Heart right ventricle (tissue), 16 donors: ENCODE results near the gene SELENBP1. TPM values are rescaled to one million over a fixed set of nuclear protein-coding genes. Genes with fewer than 3 reads are reported as not detected.

ENCODE experiments used
- ATAC-seq, 8 donors: fragments of 200-7000 bp; cut with Tn5 transposase; one replicate each; pipeline ENCODE4 v1.9.1; 2020; ENCODE audit warnings: mild to moderate bottlenecking in 8 of 8, moderate library complexity in 8 of 8, moderate number of reproducible peaks in 1 of 8
- DNase-seq, 2 donors: peaks; one replicate each; pipeline ENCODE4 v3.0.0-alpha.2; 2020
- H3K27ac ChIP-seq, 10 donors: fragments of 200-600 bp; sonication (generic) in 2 of 10; one replicate each; pipeline versions ENCODE4 v1.5.0 to v1.8.0; 2020 to 2022; ENCODE audit warnings: mild to moderate bottlenecking in 3 of 10
- H3K27me3 ChIP-seq, 7 donors: fragments of 200-600 bp; one replicate each; pipeline ENCODE4 v1.8.0; 2021 to 2022; ENCODE audit warnings: mild to moderate bottlenecking in 2 of 7
- H3K36me3 ChIP-seq, 9 donors: fragments of 200-600 bp; sonication (generic) in 1 of 9; one replicate each; pipeline versions ENCODE4 v1.5.0 to v1.8.0; 2020 to 2022; ENCODE audit warnings: mild to moderate bottlenecking in 2 of 9
- H3K4me1 ChIP-seq, 9 donors: fragments of 200-600 bp; sonication (generic) in 1 of 9; one replicate each; pipeline versions ENCODE4 v1.5.0 to v1.8.0; 2020 to 2022; ENCODE audit warnings: mild to moderate bottlenecking in 4 of 9
- H3K4me3 ChIP-seq, 10 donors: fragments of 200-600 bp; sonication (generic) in 2 of 10; one replicate each; pipeline versions ENCODE4 v1.5.0 to v1.8.0; 2020 to 2022; ENCODE audit warnings: mild to moderate bottlenecking in 7 of 10, moderate library complexity in 2 of 10
- H3K9me3 ChIP-seq, 11 donors: fragments of 200-600 bp in 10 of 11; sonication (generic) in 2 of 11; one replicate each; pipeline versions ENCODE4 v1.5.0 to v1.8.0; 2013 to 2022; ENCODE audit warnings: mild to moderate bottlenecking in 2 of 11, control low read depth in 1 of 11, moderate library complexity in 1 of 11
- WGBS, 2 donors: extraction: QIAGEN DNeasy Blood & Tissue Kit; methylation state at CpG; one replicate each; pipeline ENCODE4 v1.1.7; 2013; ENCODE audit warnings: inconsistent platforms in 1 of 2; 5-methylcytosine and 5-hydroxymethylcytosine counted together
- intact Hi-C, 10 donors: fragments of 100-400 bp; cut with DNase I; formaldehyde crosslinking; loops; one replicate each; pipeline versions ENCODE4 v1.11.1 to v1.14.2; 2022
- polyA plus RNA-seq, 2 donors: library from polyadenylated mRNA; stranded (reverse); fragments of 200-250 nt; gene quantifications; one replicate each; pipeline ENCODE4 v1.2.3, GENCODE V29; 2013
- total RNA-seq, 10 donors: library from RNA; stranded (reverse); fragmentation: NEBNext Ultra II Directional in 3 of 10; extraction: Animal tissue kit (Norgen Biotek cat#: 25700) in 3 of 10; gene quantifications; one replicate each; pipeline versions ENCODE4 v1.2.1 to v1.2.4, GENCODE V29; 2021 to 2023
- TF ChIP-seq, protein P1 (sequence below), 9 donors: fragments of 200-600 bp; sonication (generic) in 2 of 9; IDR thresholded peaks; one replicate each; pipeline versions ENCODE4 v1.5.0 to v1.8.0; 2021 to 2022; ENCODE audit warnings: antibody characterized with exemption in 9 of 9, mild to moderate bottlenecking in 5 of 9, moderate library complexity in 1 of 9
- donor health status: Arrhythmogenic right ventricular cardiomyopathy.
- donor health status: ischemic (EF 13 %, LVEDD 7.1; RV severe dilation, severe dysfunction).
- donor health status: healthy with polysubstance abuse.
- donor health status: DM: no; HTN: yes; CAD: no.
- donor health status: DM: no; HTN: no; CAD: no.
- donor health status: ischemic (EF 25% LVEDD 6.9; RV normal size, moderate dysfunction).
- donor health status: ischemic (EF 25% LVEDD 5.7; RV mildly dilated, moderate dysfunction).
- donor health status: healthy.
- donor health status: DM: yes; HTN: yes; CAD: no.
- donor health status: Ischemic cardiomyopathy.
- donor health status: ischemic (EF 35%, LVEDD 5.7; RV mildly dilated, moderate dysfunction).
- donor health status: nonischemic (EF 11% LVEDD 7.7; RV severe dilation, severe dysfunction).
- donor health status: DM: yes; HTN: yes; CAD: no.
- donor health status: PGD.
- donor health status: ischemic (EF 29% LVEDD 5.4; RV normal size, mild dysfunction).
- donor health status: nonischemic (EF 23%, LVEDD 6.1; RV moderate dilation, normal function).

Gene SELENBP1
- total and polyA plus RNA-seq, 12 donors, result 20.7 to 112 (median 56.2) TPM

DNA sequence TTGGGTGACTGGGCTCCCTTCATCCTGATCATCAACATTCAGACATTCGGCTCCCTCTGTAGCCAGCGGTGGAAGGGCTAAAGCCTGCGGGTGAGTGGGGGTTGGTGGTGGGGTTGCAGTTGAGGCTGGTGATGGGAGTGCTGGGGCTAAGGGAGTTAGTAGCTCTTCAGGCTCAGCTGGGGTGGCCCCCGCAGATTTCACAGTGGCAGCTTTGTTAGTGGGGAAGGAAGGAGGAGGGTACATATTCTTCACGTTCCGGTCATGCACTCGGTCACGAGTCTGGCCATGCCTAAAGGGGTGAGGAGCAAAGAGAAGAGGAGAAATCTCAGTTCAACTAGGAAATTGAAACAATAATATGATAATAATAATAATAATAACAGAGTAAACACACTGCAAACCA is 33.7 kb upstream of the SELENBP1 start:
- WGBS, 2 donors, result 83 to 87% methylated on average over 8 of the region's 8 CpGs

DNA sequence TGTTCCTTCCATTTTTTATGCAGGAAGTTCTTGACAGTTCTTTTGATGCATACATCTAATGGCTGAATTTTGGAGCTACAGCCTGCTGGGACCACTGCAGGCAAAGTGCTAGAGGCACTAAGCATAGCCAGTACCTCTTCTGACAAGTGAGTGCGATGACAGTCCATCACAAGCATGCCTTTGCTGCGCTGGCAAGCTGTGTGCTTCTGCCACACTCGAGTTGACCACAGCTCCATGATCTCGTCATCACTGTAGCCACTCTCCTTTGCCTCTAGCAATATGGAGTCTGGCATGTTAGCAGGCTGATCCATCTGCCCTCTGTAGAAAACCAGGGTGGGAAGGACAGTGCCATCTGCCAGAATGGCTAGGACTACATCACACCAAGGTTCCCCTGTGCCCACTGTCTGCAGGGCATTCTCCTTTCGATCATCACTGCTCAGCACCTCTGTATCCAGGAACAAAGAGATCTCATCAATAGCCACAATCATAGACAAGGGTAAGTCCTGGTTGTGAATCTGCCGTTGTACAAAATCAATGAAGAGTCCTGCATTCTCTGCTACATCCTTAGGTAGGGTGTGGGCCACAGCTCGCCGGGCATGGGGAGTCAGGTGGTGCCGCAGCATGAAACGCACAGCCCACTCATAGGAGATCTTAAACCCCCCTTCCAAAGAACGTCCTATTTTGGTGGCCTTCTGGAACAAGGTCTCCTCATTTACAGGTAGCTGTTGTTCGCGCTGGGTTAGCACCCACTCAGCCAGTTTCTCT is 32.9 kb upstream of the SELENBP1 start:
- ATAC-seq, result peak in 7 of 8 donors; percentile 31 to 76 (median 61)
- peaks cover 5 to 22% (median 11%) of the 10 kb centered on the region in 9 donors for H3K4me1 ChIP-seq
- intact Hi-C loops, result loop anchor here in 1 of 10 donors (10.0 kb wide), 1 partner anchor 211 kb away; the partner anchor contains the start of genes PIP5K1A and VPS72
- TF ChIP-seq, protein P1, sequence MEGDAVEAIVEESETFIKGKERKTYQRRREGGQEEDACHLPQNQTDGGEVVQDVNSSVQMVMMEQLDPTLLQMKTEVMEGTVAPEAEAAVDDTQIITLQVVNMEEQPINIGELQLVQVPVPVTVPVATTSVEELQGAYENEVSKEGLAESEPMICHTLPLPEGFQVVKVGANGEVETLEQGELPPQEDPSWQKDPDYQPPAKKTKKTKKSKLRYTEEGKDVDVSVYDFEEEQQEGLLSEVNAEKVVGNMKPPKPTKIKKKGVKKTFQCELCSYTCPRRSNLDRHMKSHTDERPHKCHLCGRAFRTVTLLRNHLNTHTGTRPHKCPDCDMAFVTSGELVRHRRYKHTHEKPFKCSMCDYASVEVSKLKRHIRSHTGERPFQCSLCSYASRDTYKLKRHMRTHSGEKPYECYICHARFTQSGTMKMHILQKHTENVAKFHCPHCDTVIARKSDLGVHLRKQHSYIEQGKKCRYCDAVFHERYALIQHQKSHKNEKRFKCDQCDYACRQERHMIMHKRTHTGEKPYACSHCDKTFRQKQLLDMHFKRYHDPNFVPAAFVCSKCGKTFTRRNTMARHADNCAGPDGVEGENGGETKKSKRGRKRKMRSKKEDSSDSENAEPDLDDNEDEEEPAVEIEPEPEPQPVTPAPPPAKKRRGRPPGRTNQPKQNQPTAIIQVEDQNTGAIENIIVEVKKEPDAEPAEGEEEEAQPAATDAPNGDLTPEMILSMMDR (IDR thresholded peaks at IDR 0.05), result no peak
- peak in 1 of 2 donors; percentile 5 for DNase-seq
- H3K36me3 ChIP-seq, result peaks cover 0 to 100% (median 90%) of the 10 kb centered on the region in 9 donors
- H3K9me3 ChIP-seq, result no peaks in the 10 kb centered on the region
- 75 to 81% methylated on average over 13 of the region's 13 CpGs for WGBS, 2 donors
- no peaks in the 10 kb centered on the region for H3K27me3 ChIP-seq
- no peak overlapping the region for H3K4me3 ChIP-seq
- no peak overlapping the region for H3K27ac ChIP-seq

More for the DNA sequence above, 33.7 kb upstream of the SELENBP1 start:
- TF ChIP-seq, protein P1 (IDR thresholded peaks at IDR 0.05), result no peak
- intact Hi-C loops, result loop anchor here in 1 of 10 donors (10.0 kb wide), 1 partner anchor 211 kb away; the partner anchor contains the start of genes PIP5K1A and VPS72
- Histone ChIP-seq H3K36me3 (peaks cover 0 to 100% (median 91%) of the 10 kb centered on the region in 9 donors), H3K4me1 (peaks cover 0 to 14% (median 3%) of the 10 kb centered on the region in 9 donors), H3K9me3 (no peaks in the 10 kb centered on the region), H3K27me3 (no peaks in the 10 kb centered on the region), H3K27ac (no peak overlapping the region), H3K4me3 (no peak overlapping the region)
- no peak for ATAC-seq
- DNase-seq, result no peak

DNA sequence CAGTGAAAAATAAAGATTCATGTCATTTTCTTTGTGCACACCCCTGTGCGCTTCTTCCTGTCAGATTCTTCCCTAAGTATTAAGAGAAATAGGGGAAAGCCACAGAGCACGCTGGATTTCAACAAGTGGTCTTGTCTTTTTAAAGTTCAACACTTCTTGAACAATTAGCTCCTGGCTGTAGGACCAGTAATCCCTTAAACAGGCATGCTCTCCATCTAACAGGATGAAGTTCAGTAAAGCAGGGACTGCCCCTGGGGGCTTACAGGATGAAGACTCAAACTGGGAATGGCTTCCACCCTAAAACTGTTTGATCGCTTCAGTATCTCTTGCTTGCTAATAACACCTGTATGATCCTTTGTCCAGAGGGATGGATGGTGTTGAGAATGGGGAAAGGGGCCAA is 31.1 kb upstream of the SELENBP1 start:
- DNase-seq (no peak), ATAC-seq (no peak)
- Histone ChIP-seq H3K4me1 (peaks cover 7 to 25% (median 15%) of the 10 kb centered on the region in 9 donors), H3K27me3 (no peaks in the 10 kb centered on the region), H3K9me3 (no peaks in the 10 kb centered on the region), H3K4me3 (no peak overlapping the region), H3K36me3 (peaks cover 0 to 84% (median 74%) of the 10 kb centered on the region in 9 donors), H3K27ac (no peak overlapping the region)
- WGBS, 2 donors, result 91 to 93% methylated on average over 3 of the region's 3 CpGs
- intact Hi-C loops, result loop anchor here in 2 of 10 donors (5.0 to 10.0 kb wide), 2 partner anchors 101 to 209 kb away; partner anchors contain the start of genes PIP5K1A (in 1 of the 2) and VPS72 (in 1 of the 2)
- TF ChIP-seq, protein P1 (IDR thresholded peaks at IDR 0.05), result no peak

DNA sequence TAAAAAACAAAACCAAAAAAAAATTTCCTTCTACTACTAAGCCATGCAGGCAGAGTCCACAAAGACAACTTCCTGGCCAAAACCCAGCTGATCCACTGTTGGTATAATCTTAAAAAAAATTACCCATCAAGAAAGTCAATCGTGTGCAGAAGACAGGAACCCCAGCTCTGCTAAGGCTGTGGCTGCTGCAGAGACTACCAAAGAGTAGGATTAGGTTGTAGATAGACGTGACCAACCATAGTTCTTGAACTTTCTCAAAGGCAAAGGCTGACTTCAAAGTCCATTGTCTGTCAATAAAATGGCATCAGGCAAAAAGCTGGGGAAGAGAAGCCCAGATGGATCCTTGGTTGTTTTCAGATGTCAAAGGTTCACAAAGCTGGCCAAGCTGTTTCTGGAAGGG is 30.3 kb upstream of the SELENBP1 start:
- Histone ChIP-seq H3K27ac (no peak overlapping the region), H3K36me3 (peaks cover 0 to 75% (median 65%) of the 10 kb centered on the region in 9 donors), H3K4me3 (no peak overlapping the region), H3K9me3 (no peaks in the 10 kb centered on the region), H3K4me1 (peaks cover 7 to 25% (median 15%) of the 10 kb centered on the region in 9 donors), H3K27me3 (no peaks in the 10 kb centered on the region)
- no peak for DNase-seq
- TF ChIP-seq, protein P1 (IDR thresholded peaks at IDR 0.05), result no peak
- ATAC-seq, result no peak
- intact Hi-C loops, result loop anchor here in 2 of 10 donors (5.0 to 10.0 kb wide), 2 partner anchors 100 to 208 kb away; partner anchors contain the start of genes PIP5K1A (in 1 of the 2) and VPS72 (in 1 of the 2)
- WGBS, 2 donors, result 69 to 73% methylated on average over 2 of the region's 2 CpGs
